ENCODE measurements around the gene NPNT.
A peak's percentile ranks its signal among the peaks of the same experiment; 100 is the strongest.

NPNT gene

GRCh38 chr4:105970371-105970770 is 75.1 kb downstream of the NPNT start:
- Histone ChIP-seq H3K9ac (ENCODE audit: low read length) (no peak overlapping the region), H3K27ac (ENCODE audit: low read depth, low read length) (no peak overlapping the region), H3K4me1 (ENCODE audit: control insufficient read depth, insufficient read depth, low read length) (peaks cover 32% of the 10 kb centered on the region), H3K9me3 (ENCODE audit: control insufficient read depth, insufficient read depth, low read depth, low read length) (no peaks in the 10 kb centered on the region), H3K4me3 (ENCODE audit: low read depth, low read length) (no peak overlapping the region), H3K27me3 (ENCODE audit: control insufficient read depth, insufficient read depth, low read length) (no peaks in the 10 kb centered on the region), H3K36me3 (ENCODE audit: control insufficient read depth, insufficient read depth, low read length) (no peaks in the 10 kb centered on the region)

DNA sequence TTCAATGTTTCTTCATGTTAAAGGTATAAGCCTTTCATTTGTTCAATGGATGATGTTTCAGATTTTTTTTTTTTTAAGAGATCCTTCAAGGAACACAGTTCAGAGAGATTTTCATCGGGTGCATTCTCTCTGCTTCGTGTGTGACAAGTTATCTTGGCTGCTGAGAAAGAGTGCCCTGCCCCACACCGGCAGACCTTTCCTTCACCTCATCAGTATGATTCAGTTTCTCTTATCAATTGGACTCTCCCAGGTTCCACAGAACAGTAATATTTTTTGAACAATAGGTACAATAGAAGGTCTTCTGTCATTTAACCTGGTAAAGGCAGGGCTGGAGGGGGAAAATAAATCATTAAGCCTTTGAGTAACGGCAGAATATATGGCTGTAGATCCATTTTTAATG is 75.8 kb downstream of the NPNT start:
- Histone ChIP-seq H3K4me1 (ENCODE audit: control insufficient read depth, insufficient read depth, low read length) (peaks cover 32% of the 10 kb centered on the region), H3K36me3 (ENCODE audit: control insufficient read depth, insufficient read depth, low read length) (no peaks in the 10 kb centered on the region), H3K27ac (ENCODE audit: low read depth, low read length) (no peak overlapping the region), H3K9me3 (ENCODE audit: control insufficient read depth, insufficient read depth, low read depth, low read length) (no peaks in the 10 kb centered on the region), H3K4me3 (ENCODE audit: low read depth, low read length) (no peak overlapping the region), H3K9ac (ENCODE audit: low read length) (no peak overlapping the region), H3K27me3 (ENCODE audit: control insufficient read depth, insufficient read depth, low read length) (no peaks in the 10 kb centered on the region)

- H3K36me3 ChIP-seq (ENCODE audit: control insufficient read depth, insufficient read depth, low read length): no peaks in the 10 kb centered on the region
- H3K9ac ChIP-seq (ENCODE audit: low read length): no peak overlapping the region
- H3K4me1 ChIP-seq (ENCODE audit: control insufficient read depth, insufficient read depth, low read length): peaks cover 20% of the 10 kb centered on the region
- H3K27ac ChIP-seq (ENCODE audit: low read depth, low read length): peak overlapping the region; percentile 42
- no peaks in the 10 kb centered on the region for H3K27me3 ChIP-seq (ENCODE audit: control insufficient read depth, insufficient read depth, low read length)
- no peak overlapping the region for H3K4me3 ChIP-seq (ENCODE audit: low read depth, low read length)
- H3K9me3 ChIP-seq (ENCODE audit: control insufficient read depth, insufficient read depth, low read depth, low read length): no peaks in the 10 kb centered on the region
These were observed 77.8 kb downstream of the NPNT start for GRCh38 chr4:105972946-105973621.

- Histone ChIP-seq H3K36me3 (ENCODE audit: control insufficient read depth, insufficient read depth, low read length) (no peaks in the 10 kb centered on the region), H3K27me3 (ENCODE audit: control insufficient read depth, insufficient read depth, low read length) (no peaks in the 10 kb centered on the region), H3K9ac (ENCODE audit: low read length) (no peak overlapping the region), H3K4me1 (ENCODE audit: control insufficient read depth, insufficient read depth, low read length) (peaks cover 20% of the 10 kb centered on the region), H3K27ac (ENCODE audit: low read depth, low read length) (no peak overlapping the region), H3K9me3 (ENCODE audit: control insufficient read depth, insufficient read depth, low read depth, low read length) (no peaks in the 10 kb centered on the region), H3K4me3 (ENCODE audit: low read depth, low read length) (no peak overlapping the region)
These were observed 81.6 kb downstream of the NPNT start for GRCh38 chr4:105976915-105977314.

DNA sequence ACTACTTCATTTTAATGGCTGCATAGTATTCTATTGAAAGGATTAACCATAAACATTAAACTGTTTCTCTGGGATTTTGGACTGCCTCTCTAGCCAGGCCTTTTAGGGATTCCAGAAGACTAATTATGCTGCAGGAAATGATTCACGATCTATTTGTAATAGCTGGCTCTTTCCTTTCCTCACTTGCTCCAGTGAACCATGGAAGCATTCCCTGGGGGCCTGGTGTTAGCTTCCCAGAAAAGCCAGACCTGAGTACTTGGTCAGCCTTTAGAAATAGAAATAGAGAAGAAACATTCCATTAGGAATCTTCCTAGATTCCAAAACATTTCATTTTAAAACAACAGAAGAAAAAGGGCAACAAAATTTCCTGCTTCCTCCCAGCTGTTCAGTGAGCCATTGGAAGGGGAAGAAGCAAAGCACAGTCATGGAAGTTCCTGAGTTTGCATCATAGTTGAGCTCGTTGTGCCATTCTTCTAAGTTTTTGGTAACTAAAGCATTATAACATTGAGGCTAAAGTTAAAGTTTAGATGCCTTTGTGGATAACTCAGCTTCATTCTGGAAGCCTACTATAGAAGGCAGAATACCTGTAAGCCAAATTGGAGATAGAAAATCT is 83.5 kb downstream of the NPNT start:
- no peaks in the 10 kb centered on the region for H3K9me3 ChIP-seq (ENCODE audit: control insufficient read depth, insufficient read depth, low read depth, low read length)

DNA sequence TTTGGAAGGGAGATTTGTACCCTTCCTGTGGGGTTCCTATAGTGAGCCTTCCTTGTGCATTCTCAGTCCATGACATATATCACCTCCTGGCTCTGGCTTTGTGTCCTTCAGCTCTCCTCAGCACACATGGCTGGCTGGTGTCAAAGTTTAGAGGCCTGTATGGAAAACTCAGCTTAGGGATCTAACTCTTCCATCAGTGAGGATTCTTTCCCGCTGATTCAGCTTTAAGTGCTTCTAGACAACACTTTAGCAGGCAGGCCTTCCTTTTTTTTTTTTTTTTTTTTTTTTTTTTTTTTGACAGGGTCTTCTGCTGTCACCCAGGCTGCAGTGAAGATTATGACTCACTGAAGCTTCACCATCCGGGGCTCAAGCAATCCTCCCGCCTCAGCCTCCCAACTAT is 84.2 kb downstream of the NPNT start:
- Histone ChIP-seq H3K27me3 (ENCODE audit: control insufficient read depth, insufficient read depth, low read length) (no peaks in the 10 kb centered on the region), H3K9me3 (ENCODE audit: control insufficient read depth, insufficient read depth, low read depth, low read length) (peaks cover 2% of the 10 kb centered on the region), H3K27ac (ENCODE audit: low read depth, low read length) (no peak overlapping the region), H3K9ac (ENCODE audit: low read length) (no peak overlapping the region), H3K4me3 (ENCODE audit: low read depth, low read length) (no peak overlapping the region), H3K4me1 (ENCODE audit: control insufficient read depth, insufficient read depth, low read length) (no peaks in the 10 kb centered on the region), H3K36me3 (ENCODE audit: control insufficient read depth, insufficient read depth, low read length) (no peaks in the 10 kb centered on the region)

More for the DNA sequence above, 83.5 kb downstream of the NPNT start:
- Histone ChIP-seq H3K9ac (ENCODE audit: low read length) (no peak overlapping the region), H3K27me3 (ENCODE audit: control insufficient read depth, insufficient read depth, low read length) (no peaks in the 10 kb centered on the region), H3K4me3 (ENCODE audit: low read depth, low read length) (no peak overlapping the region), H3K4me1 (ENCODE audit: control insufficient read depth, insufficient read depth, low read length) (peaks cover 4% of the 10 kb centered on the region), H3K27ac (ENCODE audit: low read depth, low read length) (no peak overlapping the region), H3K36me3 (ENCODE audit: control insufficient read depth, insufficient read depth, low read length) (no peaks in the 10 kb centered on the region)

DNA sequence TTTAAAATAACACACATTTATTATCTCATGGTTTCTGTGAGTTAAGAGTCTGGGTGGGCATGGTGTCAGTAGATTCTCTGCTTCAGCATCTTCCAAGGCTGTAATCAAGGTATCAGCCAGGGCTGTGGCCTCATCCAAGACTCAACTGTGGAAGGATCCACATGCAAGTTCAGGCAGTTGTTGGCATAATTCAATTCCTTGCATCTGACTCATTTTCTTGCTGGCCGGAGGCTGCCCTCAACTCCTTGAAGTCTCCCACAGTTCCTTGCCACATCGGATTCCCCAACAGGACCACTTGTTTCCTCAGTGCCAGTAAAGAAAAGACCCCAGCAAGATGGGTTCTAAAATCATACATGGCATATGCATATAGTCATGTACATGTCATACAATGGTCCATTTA is 93.4 kb downstream of the NPNT start:
- H3K4me1 ChIP-seq (ENCODE audit: control insufficient read depth, insufficient read depth, low read length): no peaks in the 10 kb centered on the region
- H3K9me3 ChIP-seq (ENCODE audit: control insufficient read depth, insufficient read depth, low read depth, low read length): peaks cover 9% of the 10 kb centered on the region
- H3K36me3 ChIP-seq (ENCODE audit: control insufficient read depth, insufficient read depth, low read length): no peaks in the 10 kb centered on the region
- no peak overlapping the region for H3K4me3 ChIP-seq (ENCODE audit: low read depth, low read length)
- H3K9ac ChIP-seq (ENCODE audit: low read length): no peak overlapping the region
- H3K27me3 ChIP-seq (ENCODE audit: control insufficient read depth, insufficient read depth, low read length): no peaks in the 10 kb centered on the region
- no peak overlapping the region for H3K27ac ChIP-seq (ENCODE audit: low read depth, low read length)

DNA sequence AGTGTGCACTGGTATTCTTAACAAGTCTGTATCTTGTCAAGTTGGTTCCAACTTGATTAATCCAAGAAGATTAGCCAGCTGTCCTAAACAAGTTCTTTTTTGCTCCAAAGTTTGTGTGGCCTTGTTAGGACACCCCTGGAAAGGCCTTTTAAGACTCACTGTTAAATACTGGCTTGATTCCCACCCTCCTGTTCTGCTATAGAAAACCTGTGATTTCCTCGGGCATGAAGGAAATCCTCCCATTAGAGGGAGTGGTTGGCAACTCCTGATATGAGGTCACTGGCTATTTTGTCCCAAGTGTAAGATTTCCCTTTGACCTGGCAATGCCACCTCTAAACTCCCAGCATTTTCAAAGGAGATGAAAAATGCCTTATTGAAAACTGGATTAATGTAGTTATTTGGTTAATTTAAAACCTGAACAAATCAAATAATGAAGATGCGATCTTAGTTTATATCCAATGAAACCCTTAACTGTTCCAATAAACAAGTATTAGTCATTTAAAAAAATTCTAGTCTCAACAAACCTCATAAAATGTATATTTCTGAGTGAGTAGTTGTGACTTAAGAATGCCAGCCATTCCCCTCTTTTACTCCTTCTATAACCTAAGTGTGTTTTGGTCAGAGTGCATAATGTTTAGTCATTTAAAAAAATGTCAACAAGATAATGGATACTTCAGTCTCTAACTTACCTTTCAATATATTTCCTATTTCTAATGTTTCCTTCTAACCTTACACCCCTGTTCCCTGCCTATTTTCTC is 94.4 kb downstream of the NPNT start:
- Histone ChIP-seq H3K36me3 (ENCODE audit: control insufficient read depth, insufficient read depth, low read length) (no peaks in the 10 kb centered on the region), H3K4me3 (ENCODE audit: low read depth, low read length) (no peak overlapping the region), H3K9ac (ENCODE audit: low read length) (no peak overlapping the region), H3K27ac (ENCODE audit: low read depth, low read length) (no peak overlapping the region), H3K9me3 (ENCODE audit: control insufficient read depth, insufficient read depth, low read depth, low read length) (peaks cover 5% of the 10 kb centered on the region), H3K4me1 (ENCODE audit: control insufficient read depth, insufficient read depth, low read length) (no peaks in the 10 kb centered on the region), H3K27me3 (ENCODE audit: control insufficient read depth, insufficient read depth, low read length) (no peaks in the 10 kb centered on the region)

GRCh38 chr4:105990933-105991332 is 95.7 kb downstream of the NPNT start:
- no peak overlapping the region for H3K9ac ChIP-seq (ENCODE audit: low read length)
- no peaks in the 10 kb centered on the region for H3K4me1 ChIP-seq (ENCODE audit: control insufficient read depth, insufficient read depth, low read length)
- no peak overlapping the region for H3K27ac ChIP-seq (ENCODE audit: low read depth, low read length)
- no peaks in the 10 kb centered on the region for H3K36me3 ChIP-seq (ENCODE audit: control insufficient read depth, insufficient read depth, low read length)
- no peak overlapping the region for H3K4me3 ChIP-seq (ENCODE audit: low read depth, low read length)
- peaks cover 3% of the 10 kb centered on the region; the same call in 1 of the 2 replicates for H3K9me3 ChIP-seq (ENCODE audit: control insufficient read depth, insufficient read depth, low read depth, low read length)
- no peaks in the 10 kb centered on the region for H3K27me3 ChIP-seq (ENCODE audit: control insufficient read depth, insufficient read depth, low read length)

GRCh38 chr4:105991726-105992125 is 96.5 kb downstream of the NPNT start:
- Histone ChIP-seq H3K27me3 (ENCODE audit: control insufficient read depth, insufficient read depth, low read length) (no peaks in the 10 kb centered on the region), H3K36me3 (ENCODE audit: control insufficient read depth, insufficient read depth, low read length) (no peaks in the 10 kb centered on the region), H3K27ac (ENCODE audit: low read depth, low read length) (no peak overlapping the region), H3K4me3 (ENCODE audit: low read depth, low read length) (no peak overlapping the region), H3K9me3 (ENCODE audit: control insufficient read depth, insufficient read depth, low read depth, low read length) (peaks cover 3% of the 10 kb centered on the region; the same call in 1 of the 2 replicates), H3K9ac (ENCODE audit: low read length) (no peak overlapping the region), H3K4me1 (ENCODE audit: control insufficient read depth, insufficient read depth, low read length) (peaks cover 1% of the 10 kb centered on the region; the same call in 1 of the 2 replicates)
